EH (cell line): ENCODE data around the gene STK38L.

ENCODE experiments used
- DNase-seq: peaks from one replicate; pipeline ENCODE4 v3.0.0-alpha.2; 2015; ENCODE audit warnings: low read depth

STK38L gene

DNA sequence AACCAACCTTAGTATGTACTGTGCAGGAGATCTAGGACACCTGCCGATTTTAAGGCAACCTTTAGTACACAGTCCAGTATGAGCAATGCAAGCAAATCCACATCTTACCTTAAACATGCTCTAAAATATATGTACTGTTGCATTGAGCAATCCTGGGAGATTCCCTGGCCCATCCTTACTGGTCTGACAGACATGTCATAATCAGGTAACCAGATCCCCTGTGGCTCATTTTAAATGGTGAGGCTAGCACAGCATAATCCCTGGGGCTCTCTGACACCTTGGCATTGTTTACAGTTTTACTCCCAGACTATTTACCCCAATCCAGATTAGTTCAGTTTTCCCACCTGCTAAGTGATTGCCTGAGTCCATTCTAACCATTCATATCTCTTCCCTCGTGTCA is 103.7 kb downstream of the STK38L start:
- DNase-seq = no peak

DNA sequence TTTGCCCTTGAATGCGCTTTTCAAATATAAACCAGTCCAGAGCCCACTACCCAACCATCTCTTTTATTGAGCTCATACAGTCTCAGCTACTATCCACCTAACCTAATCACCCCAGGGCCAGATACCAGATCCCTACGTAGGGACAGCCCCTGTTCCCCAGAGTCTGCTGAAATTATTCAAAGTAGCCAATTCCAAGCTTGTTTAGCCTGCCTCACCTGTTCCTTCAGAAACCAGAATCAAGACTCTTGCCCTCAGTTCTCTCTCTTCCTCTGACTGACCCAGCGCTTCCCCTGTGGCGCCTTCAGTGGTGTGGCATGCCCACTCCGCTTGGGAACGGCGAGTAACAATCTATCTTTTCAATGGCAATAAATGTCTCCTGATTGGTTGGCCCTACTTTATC is 107.4 kb downstream of the STK38L start:
- no peak for DNase-seq

DNA sequence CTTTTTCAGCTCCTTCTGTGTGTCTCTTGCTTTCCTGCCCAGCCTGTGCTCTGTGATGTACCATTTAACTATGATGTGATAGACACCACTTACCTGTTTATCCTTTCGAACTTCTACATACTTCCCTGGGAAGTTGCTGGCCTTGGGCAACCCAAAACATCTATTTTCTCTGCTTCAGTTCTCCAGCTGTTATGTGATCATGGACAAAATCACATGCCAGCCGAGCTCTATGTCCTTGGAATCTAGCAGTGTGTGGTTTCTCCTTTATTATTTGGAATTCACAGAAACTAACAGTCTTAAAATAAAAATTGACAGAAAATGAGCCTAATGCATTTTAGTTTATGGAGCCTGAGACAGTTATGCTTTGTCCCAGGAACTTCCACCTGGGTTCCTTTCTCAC is 111.4 kb downstream of the STK38L start:
- DNase-seq = no peak

DNA sequence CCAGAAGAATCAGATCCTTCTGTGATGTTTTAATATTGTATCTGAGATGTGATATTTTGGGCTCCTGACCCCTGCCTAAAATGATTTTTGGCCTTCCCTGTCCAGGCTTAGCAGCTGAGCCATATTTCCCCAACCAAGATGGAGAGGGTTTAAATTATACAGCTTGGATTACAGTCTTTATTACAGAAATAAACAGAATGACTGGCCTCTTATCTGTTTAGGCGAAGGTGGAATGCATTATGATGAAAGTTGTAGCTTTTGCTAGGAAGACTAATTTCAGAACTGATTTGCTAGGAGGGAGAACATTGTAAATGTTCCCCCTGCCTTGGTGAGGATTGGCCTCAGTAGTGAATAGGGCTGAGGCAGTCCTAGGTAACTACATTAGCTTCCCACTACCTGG is 111.9 kb downstream of the STK38L start:
- DNase-seq = no peak

DNA sequence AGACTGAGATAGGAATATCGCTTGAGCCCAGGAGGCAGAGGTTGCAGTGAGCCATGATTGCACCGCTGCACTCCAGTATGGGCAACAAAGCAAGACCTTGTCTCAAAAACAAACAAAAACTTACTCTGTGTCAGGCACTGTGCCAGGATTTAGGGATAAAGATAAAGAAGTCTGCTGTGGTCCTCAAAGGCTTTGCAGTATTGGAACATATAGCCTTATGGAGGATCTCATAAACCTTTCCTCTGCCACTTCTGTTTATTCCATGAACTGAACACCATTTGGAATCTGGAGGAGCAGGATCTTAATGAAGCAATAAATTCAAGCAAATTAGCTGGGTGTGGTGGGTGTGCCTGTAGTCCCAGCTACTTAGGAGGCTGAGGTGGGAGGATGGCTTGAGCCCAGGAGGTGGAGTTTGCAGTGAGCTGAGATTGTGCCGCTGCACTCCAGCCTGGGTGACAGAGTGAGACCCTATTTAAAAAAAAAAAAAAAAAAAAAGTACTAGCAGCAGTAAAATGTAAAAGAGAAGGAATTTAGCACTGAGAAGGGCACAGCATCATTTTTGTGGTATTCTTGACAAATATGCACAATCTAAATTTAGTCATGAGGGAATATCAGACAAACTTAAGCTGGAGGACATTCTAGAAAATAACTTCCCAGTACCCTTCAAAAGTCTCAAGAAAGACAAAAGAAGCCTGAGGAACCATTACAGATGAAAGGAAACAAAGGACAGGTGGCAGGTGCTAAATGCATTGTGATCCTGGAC is 115.7 kb downstream of the STK38L start:
- peak; percentile 75 for DNase-seq

DNA sequence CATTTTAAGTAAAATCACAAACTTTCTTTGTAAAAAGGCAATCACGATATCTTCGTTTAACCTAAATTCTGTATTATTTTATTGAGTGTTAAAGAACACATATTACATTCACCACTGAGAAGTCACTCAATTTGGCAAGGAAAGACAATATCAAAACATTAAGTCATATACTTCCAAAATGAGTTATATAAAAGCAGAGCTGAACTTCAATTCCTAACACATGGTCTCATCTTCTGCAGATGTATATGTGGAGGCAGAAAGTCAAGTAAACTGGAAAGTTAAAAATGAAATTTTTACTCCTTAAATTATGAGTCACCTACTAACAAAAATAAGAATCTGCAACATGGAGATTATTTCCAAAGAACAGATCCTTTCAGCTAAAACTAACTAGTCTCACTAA is 117.3 kb downstream of the STK38L start:
- DNase-seq = peak; percentile 66

DNA sequence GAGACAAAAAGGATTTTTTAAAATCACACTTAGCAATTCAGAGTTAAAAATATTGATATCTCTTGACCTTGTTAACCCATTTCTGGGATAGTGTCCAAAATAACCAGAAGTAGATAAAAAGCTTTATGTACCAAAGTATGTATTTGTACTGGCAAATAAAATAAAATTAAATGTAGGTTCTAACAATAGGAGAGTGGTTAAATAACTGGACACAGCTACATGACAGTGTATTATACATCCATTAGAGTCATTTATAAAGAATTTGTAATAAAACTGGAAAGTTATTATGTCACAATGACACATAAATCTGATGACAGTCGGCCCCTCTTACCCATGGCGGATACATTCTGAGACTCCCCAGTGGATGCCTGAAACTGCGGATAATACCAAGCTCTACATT is 122.5 kb downstream of the STK38L start:
- DNase-seq = peak; percentile 35

DNA sequence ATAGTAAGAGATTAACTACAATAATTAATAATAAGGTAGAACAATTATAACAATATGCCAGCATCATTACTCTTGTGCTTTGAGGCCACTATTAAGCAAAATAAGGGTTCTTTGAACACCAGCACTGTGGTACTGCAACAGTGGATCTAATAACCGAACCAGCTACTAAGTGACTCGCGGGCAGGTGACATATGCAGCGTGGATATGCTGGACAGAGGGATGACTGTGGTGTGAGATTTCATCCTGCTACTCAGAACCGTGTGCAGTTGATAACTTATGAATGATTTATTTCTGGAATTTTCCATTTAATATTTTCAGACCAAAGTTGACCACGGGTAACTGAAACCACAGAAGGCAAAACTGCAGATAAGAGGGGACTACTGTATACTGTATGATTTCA is 123.0 kb downstream of the STK38L start:
- peak; percentile 17 for DNase-seq
